Stimulated activated naive CD8-positive, alpha-beta T cell treated with anti-CD3 and anti-CD28 coated beads, Interleukin-15, amount 100 ng/mL, for 72 hours (primary cell): Measurements from ENCODE around the gene LUZP2.
A peak's percentile ranks its signal among the peaks of the same experiment; 100 is the strongest.

ENCODE experiments used
- ATAC-seq: fragments of 150-1000 bp; cut with Tn5 transposase; 2 replicates; pipeline ENCODE4 v1.10.0; 2021; ENCODE audit warnings: mild to moderate bottlenecking, moderate library complexity
- DNase-seq, 2 donors: peaks; one replicate each; pipeline ENCODE4 v3.0.0; 2021 to 2022
- H3K27ac Mint-ChIP-seq, 2 donors: one replicate each; pipeline ENCODE4 v1.8.0; 2022; ENCODE audit warnings: mild to moderate bottlenecking in 2 of 2, mixed read lengths in 2 of 2, moderate library complexity in 2 of 2
- H3K27me3 Mint-ChIP-seq: one replicate; pipeline ENCODE4 v1.8.0; 2022; ENCODE audit warnings: mixed read lengths
- H3K4me1 Mint-ChIP-seq: one replicate; pipeline ENCODE4 v1.8.0; 2022; ENCODE audit warnings: mild to moderate bottlenecking, mixed read lengths
- H3K4me3 Mint-ChIP-seq, 2 donors: one replicate each; pipeline ENCODE4 v1.8.0; 2022; ENCODE audit warnings: mild to moderate bottlenecking in 2 of 2, mixed read lengths in 2 of 2, moderate library complexity in 1 of 2
- H3K9me3 Mint-ChIP-seq, 2 donors: one replicate each; pipeline ENCODE4 v1.8.0; 2022; ENCODE audit warnings: mixed read lengths in 2 of 2

LUZP2 gene

DNA sequence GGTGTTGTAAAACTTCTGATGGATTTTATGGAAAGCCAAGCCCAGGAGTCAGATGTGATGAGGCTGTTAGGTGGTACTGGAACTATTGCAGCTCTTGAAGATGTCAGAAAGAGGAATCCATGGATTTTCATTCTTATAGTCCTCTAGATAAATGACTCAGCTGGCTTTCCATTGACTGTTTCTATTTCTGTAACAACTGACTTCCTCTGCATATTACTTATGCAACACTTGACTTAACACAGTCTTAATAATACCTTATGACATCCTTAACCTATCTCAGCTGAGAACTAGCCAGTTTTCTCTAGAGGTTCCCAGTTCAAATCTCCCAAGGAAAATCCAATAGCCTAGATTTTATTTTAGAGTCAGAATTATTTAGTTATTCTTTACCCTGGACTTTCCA lies 263.8 kb downstream of the LUZP2 start:
- H3K4me1 Mint-ChIP-seq, result no peaks in the 10 kb centered on the region
- no peak overlapping the region for H3K4me3 Mint-ChIP-seq
- no peak for ATAC-seq
- peaks cover 16 to 18% of the 10 kb centered on the region in 2 donors for H3K9me3 Mint-ChIP-seq
- DNase-seq, result no peak
- no peaks in the 10 kb centered on the region for H3K27me3 Mint-ChIP-seq
- no peak overlapping the region for H3K27ac Mint-ChIP-seq

DNA sequence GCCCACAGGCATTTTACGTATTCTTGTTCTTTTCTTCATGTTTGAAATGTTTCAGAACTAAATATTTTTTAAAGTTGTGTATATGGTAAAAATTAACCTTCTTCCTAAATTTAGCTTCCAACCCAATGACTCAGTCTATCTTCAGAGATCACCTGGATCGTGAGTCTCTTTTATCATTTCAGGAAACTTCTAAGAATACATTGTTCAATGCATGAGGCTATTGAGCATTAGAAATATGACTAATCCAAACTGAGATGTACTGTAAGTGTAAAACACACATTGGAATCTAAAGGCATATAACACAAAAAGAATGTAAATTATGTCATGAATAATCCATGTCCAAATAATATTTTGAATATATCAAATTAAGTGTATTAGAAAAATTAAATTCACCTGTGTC lies 265.2 kb downstream of the LUZP2 start:
- H3K27me3 Mint-ChIP-seq, result no peaks in the 10 kb centered on the region
- H3K4me1 Mint-ChIP-seq, result no peaks in the 10 kb centered on the region
- H3K27ac Mint-ChIP-seq, result no peak overlapping the region
- DNase-seq (no peak), ATAC-seq (no peak)
- H3K9me3 Mint-ChIP-seq, result peaks cover 7 to 9% of the 10 kb centered on the region in 2 donors
- no peak overlapping the region for H3K4me3 Mint-ChIP-seq

DNA sequence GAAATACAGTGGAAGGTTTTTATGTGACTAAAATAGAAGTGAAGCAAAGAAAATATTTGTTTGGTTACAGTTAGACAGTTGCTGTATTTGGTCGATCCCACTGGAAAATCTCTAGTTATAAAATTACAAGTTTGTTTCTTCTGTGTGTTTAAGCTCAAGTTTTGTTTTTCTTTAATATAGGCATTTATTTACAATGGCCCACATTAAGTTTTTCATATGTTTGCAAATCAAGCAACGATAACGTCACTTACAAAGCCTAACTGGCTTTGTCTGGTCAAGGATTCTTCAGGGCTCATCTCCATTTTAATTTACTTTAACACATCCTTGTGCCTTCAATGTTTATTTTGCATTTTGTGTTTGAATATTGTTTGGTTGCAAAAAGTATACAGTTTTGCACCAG lies 270.6 kb downstream of the LUZP2 start:
- H3K27ac Mint-ChIP-seq, result no peak overlapping the region
- no peak for ATAC-seq

DNA sequence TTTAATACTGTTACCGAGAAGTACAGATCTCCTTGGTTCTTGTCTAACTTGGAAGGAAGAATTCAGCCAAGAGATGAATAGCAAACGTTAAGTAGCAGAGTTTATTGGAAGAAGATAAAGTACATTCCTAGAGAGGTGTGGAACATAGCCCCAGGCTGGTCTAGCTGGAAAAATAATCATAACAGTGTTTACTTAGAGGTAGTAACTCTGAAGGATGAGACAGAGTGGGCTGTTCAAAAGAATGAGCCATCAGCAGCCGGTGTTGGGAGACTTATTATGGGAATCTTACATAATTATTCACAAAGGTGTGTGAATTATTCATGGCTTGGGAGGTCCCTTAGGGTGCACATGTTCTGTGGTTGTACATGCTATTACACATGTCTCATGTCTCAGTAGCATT lies 276.5 kb downstream of the LUZP2 start:
- DNase-seq (no peak), ATAC-seq (no peak)
- H3K4me3 Mint-ChIP-seq, result no peak overlapping the region
- no peak overlapping the region for H3K27ac Mint-ChIP-seq
- H3K9me3 Mint-ChIP-seq, result peaks cover 7 to 9% of the 10 kb centered on the region in 2 donors
- no peaks in the 10 kb centered on the region for H3K27me3 Mint-ChIP-seq
- no peaks in the 10 kb centered on the region for H3K4me1 Mint-ChIP-seq

More for the DNA sequence above, 270.6 kb downstream of the LUZP2 start:
- peaks cover 5 to 7% of the 10 kb centered on the region in 2 donors for H3K9me3 Mint-ChIP-seq
- H3K27me3 Mint-ChIP-seq, result no peaks in the 10 kb centered on the region
- DNase-seq, result no peak
- H3K4me3 Mint-ChIP-seq, result no peak overlapping the region
- no peaks in the 10 kb centered on the region for H3K4me1 Mint-ChIP-seq

DNA sequence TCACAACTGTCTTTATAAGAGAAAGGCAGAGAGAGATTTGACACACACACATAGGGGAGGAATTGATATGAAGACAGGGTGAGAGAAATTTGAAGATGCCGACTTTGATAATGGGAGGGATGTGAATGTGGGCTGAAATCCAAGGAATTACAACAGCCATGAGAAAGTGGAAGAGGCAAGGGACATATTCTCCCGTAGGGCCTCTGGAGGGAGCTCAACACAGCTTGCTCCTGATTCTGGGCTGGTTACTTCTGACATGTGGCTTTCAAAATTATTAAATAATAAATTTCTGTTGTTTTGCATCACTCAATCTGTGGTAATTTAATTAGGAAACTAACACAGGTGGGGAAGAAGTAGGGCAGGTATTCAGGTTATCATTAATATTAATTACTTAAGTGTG lies 282.9 kb downstream of the LUZP2 start:
- H3K4me1 Mint-ChIP-seq, result no peaks in the 10 kb centered on the region
- ATAC-seq, result no peak
- DNase-seq, result no peak
- H3K9me3 Mint-ChIP-seq, result peaks cover 0 to 7% of the 10 kb centered on the region in 2 donors
- H3K27ac Mint-ChIP-seq, result no peak overlapping the region
- H3K4me3 Mint-ChIP-seq, result no peak overlapping the region
- H3K27me3 Mint-ChIP-seq, result no peaks in the 10 kb centered on the region

DNA sequence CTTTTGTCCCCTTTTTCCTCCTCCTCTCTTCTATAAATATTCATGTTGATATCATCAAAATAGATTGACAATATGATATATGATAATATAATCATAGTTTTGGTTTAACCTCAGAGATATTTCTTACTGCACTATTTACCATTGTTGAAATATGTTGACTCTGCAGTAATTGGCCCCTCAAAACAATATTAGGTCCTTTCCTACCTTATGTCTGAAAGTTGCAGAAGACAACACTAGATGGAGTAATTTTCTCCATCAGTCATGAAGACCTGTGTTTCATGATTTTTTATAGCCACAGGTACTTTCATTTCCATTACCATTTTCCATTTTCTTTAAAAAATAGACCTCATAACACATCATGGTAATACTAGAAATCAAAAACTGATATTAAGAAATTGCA lies 284.4 kb downstream of the LUZP2 start:
- no peak overlapping the region for H3K27ac Mint-ChIP-seq
- H3K4me1 Mint-ChIP-seq, result no peaks in the 10 kb centered on the region
- ATAC-seq (no peak), DNase-seq (no peak)
- no peaks in the 10 kb centered on the region for H3K27me3 Mint-ChIP-seq
- no peak overlapping the region for H3K4me3 Mint-ChIP-seq
- peaks cover 4 to 7% of the 10 kb centered on the region in 2 donors for H3K9me3 Mint-ChIP-seq

DNA sequence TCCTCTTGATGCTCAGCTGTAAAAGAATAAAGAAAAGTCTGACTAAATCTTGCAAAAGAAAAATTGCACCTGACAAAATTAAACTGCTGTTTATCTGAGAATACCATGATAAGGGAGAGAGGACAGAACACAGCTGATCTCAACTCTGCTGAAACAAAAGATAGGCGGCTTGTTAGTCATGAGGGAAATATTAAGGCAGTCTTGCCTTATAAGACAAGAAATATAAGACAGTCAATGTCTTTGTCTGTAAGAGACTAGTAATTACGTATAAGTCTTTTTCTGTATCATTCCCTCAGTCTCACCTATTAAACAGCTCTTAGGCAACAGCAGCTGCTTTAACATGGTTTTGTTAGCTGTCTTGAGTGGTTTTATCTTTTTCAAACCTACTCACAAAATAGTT lies 296.6 kb downstream of the LUZP2 start:
- Mint-ChIP-seq H3K4me1 (no peaks in the 10 kb centered on the region), H3K27me3 (no peaks in the 10 kb centered on the region), H3K4me3 (no peak overlapping the region), H3K9me3 (peaks cover 0 to 6% of the 10 kb centered on the region in 2 donors), H3K27ac (no peak overlapping the region)
- DNase-seq, result no peak
- ATAC-seq, result no peak

DNA sequence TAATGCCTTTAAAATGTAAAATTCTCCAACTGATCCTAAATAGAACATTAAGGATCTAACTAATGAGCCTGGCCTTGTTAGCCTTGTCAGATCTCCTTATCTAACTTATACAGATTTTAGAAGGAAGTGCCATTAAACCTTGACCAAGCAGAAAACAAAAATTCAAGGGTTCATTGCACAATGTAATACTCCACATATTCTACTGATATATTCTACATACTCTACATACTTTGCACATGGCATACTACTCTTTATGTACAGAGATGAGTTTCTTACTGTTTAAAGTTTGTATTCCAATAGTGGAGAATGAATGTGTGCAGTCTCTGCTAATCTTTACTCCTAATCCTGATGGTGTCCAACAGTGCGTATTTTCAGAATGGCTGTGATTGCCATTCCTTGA lies 297.2 kb downstream of the LUZP2 start:
- no peak for ATAC-seq
- Mint-ChIP-seq H3K27ac (no peak overlapping the region), H3K9me3 (peaks cover 0 to 6% of the 10 kb centered on the region in 2 donors), H3K4me1 (no peaks in the 10 kb centered on the region), H3K4me3 (no peak overlapping the region), H3K27me3 (no peaks in the 10 kb centered on the region)
- no peak for DNase-seq

DNA sequence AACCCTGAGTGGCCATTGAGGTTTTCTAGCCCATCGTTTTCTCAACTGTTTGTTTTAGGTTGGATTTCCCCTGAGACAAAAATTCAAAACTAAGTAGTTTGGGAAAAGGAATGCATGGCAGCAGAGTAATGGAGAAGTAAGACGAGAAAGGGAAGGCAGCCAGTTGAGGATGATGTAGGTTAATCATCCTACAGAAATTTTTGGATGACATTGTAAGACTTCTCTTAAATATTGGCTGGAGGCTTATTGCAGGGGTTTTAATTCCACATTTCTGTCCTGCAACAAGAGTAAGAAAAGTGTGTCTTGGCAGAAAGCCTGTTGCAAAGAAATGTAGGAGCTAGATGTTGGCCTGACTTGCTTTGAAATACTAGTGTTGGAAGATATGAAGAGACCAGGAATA lies 308.8 kb downstream of the LUZP2 start:
- ATAC-seq (no peak), DNase-seq (no peak)
- Mint-ChIP-seq H3K4me3 (no peak overlapping the region), H3K9me3 (peaks cover 12 to 15% of the 10 kb centered on the region in 2 donors), H3K27ac (no peak overlapping the region), H3K4me1 (no peaks in the 10 kb centered on the region), H3K27me3 (no peaks in the 10 kb centered on the region)

DNA sequence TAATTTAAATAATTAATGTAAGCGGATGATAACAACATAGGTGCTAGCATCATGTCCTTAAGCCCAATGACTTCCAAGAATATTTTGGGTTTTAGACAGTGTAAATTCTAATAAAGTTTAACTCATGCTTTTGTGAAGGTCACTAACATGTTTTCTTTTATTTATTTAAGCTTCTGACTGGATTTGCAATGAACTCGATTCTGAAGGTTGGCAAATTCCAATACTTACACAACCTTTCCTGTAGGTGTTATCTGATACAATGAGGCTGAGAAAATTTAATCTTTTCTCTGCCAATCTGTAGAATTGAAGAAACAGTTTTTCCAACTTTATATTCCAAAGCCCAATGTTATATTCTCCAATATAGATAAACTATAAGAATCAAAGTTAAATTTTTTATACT lies 311.3 kb downstream of the LUZP2 start:
- ATAC-seq (no peak), DNase-seq (no peak)
- no peaks in the 10 kb centered on the region for H3K27me3 Mint-ChIP-seq
- no peak overlapping the region for H3K27ac Mint-ChIP-seq
- no peak overlapping the region for H3K4me3 Mint-ChIP-seq
- peaks cover 11 to 15% of the 10 kb centered on the region in 2 donors for H3K9me3 Mint-ChIP-seq
- no peaks in the 10 kb centered on the region for H3K4me1 Mint-ChIP-seq

DNA sequence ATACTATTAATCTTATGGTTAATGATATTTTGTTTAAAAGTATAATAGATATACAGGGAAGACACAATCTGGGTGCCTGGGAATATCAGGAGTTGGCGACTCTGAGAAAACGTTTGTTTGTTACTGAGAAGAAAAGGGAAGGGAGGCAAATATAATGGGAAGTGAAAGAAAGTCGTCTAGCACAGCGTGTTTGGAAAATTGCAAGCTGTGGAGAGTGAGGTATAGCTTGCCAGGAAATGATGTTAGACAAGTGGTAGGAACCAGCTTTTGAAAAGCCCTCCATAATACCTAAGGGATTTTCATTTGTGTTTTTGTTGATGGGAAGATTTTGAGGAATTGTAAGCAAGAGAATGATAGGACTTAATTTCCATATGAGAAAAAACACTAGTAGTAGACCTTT lies 322.2 kb downstream of the LUZP2 start:
- Mint-ChIP-seq H3K27me3 (no peaks in the 10 kb centered on the region), H3K27ac (no peak overlapping the region), H3K4me1 (no peaks in the 10 kb centered on the region), H3K4me3 (no peak overlapping the region), H3K9me3 (peaks cover 0 to 19% of the 10 kb centered on the region in 2 donors)
- ATAC-seq (no peak), DNase-seq (no peak)

DNA sequence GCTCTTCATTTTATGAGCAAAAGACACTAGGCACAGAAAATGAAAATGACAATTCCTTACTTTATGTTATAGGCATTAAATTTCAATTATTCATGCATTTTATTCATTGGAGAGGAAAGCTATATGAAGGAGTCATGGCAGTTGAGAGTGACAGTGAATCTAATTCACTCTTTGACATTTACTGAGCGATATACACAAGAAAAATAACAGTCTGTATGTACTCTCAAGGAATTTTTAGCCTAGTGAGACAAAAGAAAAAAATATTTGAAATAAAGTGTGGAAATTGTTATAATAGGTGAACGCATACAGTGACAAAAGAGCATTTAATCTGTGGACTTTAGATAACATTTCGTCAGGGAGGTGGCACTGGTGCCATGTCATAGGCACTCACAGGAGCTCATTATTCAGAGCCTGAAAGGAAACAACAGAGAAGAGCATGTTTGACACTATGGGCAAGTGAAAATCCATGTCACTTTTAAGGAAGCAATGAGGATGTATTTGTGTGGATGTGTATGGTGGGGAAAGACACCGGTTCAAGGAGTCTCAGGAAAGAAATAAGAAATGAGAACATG lies 323.1 kb downstream of the LUZP2 start:
- H3K4me3 Mint-ChIP-seq, result no peak overlapping the region
- no peak for DNase-seq
- peak overlapping the region in 1 of 2 donors; percentile 53 for H3K27ac Mint-ChIP-seq
- no peaks in the 10 kb centered on the region for H3K27me3 Mint-ChIP-seq
- no peaks in the 10 kb centered on the region for H3K4me1 Mint-ChIP-seq
- H3K9me3 Mint-ChIP-seq, result peaks cover 0 to 14% of the 10 kb centered on the region in 2 donors
- ATAC-seq, result no peak

DNA sequence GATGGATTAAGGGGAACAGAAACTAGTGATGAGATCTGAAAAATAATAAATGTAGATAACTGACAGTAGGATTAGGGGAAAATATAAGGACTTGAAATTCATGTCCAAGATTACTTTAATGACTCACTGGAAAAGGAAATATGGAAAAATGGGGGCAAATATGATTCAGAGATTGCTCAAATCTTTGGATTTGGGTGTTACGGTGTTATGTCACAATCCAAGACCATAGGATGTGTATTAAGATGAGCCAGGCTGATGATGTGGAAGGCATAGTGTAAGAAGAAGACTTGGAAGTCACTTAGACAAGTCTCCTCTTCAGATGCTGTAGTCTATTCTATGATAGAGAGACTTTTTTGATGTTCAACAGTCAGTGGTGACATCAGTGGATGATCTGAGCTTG lies 323.7 kb downstream of the LUZP2 start:
- Mint-ChIP-seq H3K4me3 (no peak overlapping the region), H3K27me3 (no peaks in the 10 kb centered on the region), H3K9me3 (peaks cover 0 to 18% of the 10 kb centered on the region in 2 donors), H3K27ac (peak overlapping the region in 1 of 2 donors; percentile 53), H3K4me1 (no peaks in the 10 kb centered on the region)
- DNase-seq (no peak), ATAC-seq (no peak)

DNA sequence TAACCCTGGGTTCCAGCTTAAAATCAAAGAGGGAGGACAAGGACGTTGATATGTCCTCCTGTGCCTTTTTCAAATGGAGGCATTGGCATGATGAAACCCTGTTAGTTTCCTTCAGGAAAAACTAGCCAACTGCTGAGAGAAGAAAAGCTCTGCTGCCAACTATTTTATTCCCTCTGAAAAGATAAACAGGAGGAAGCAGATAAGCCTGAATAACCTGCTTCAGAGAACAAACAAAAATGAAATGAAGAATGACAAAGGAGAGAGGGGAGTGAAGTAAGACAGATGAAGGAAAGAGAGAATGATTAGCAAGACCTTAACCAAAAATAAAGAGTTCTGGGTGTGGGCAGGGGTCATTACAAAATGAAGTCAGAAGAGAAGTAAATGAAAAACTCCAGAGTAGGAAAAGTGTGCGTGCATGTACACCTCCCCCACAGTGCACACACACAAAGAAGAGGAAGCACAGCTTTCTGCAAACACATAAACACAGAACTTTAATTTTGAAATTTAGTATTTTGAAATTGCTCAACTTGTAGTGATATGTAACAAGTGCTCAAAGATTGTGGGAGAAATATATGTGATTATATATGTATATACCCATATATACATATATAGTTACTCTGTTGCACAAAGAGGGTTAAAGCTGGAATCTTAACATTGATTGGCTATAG lies 332.2 kb downstream of the LUZP2 start:
- H3K27ac Mint-ChIP-seq, result no peak overlapping the region
- peaks cover 5 to 9% of the 10 kb centered on the region in 2 donors for H3K9me3 Mint-ChIP-seq
- ATAC-seq, result no peak
- H3K4me1 Mint-ChIP-seq, result no peaks in the 10 kb centered on the region
- H3K27me3 Mint-ChIP-seq, result no peaks in the 10 kb centered on the region
- DNase-seq, result no peak
- H3K4me3 Mint-ChIP-seq, result no peak overlapping the region

DNA sequence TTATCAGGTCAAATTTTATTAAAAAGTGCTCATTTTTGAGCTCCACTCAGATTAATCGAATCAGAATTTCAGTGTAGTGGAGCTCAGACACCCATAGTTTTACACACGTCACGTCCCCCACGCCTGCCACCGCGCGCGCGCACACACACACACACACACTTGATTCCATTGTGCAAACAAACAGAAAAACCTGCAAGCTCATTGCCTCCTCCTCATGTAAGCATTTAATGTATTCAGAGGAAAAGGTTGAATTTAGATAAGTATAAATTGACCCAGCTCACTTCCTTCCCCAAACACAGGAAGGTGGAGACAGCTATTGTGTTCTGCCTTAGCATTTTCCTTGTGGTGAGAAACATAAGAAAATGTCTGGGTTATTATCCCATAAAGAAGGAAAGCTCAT lies 336.7 kb downstream of the LUZP2 start:
- no peak overlapping the region for H3K4me3 Mint-ChIP-seq
- peaks cover 0 to 5% of the 10 kb centered on the region in 2 donors for H3K9me3 Mint-ChIP-seq
- DNase-seq, result no peak
- H3K27ac Mint-ChIP-seq, result no peak overlapping the region
- ATAC-seq, result no peak
- H3K27me3 Mint-ChIP-seq, result no peaks in the 10 kb centered on the region
- no peaks in the 10 kb centered on the region for H3K4me1 Mint-ChIP-seq

DNA sequence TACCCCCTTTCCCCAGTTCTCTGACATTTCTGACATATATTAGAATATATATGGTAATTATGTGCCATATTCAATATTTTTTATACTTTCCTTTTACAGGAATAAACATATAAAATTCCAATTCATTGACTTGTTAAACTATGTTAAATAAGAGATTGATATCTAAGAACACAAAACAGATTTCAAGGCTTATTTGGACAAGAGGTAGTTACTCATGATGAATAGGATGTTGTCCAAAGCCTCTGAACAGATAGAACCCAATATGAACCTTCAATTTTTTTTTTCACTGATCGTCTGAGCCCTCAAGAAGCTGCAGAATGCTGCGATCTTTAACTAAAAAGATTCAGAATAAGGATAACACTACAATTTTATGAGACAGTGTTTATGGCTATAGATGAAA lies 340.3 kb downstream of the LUZP2 start:
- Mint-ChIP-seq H3K27me3 (no peaks in the 10 kb centered on the region), H3K27ac (no peak overlapping the region), H3K9me3 (no peaks in the 10 kb centered on the region), H3K4me3 (no peak overlapping the region), H3K4me1 (no peaks in the 10 kb centered on the region)
- DNase-seq, result no peak
- ATAC-seq, result no peak

DNA sequence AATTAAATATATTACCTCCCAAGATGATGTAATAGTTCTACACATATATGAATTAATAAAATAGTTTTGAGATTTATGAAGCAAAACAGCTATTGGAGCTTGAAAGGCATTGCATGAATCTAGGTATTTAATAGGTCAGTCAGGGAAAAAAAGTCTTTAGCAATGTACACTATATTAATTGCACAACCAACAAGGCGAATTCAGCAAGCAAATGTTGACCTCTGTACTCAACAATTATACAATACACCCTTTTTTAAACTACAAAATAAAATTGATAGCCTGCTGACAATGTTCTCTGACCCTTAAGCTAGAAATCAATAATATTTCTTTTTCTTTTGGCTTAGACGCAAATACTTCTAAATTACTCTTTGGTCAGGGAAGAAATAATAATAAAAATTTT lies 345.5 kb downstream of the LUZP2 start:
- H3K4me3 Mint-ChIP-seq, result no peak overlapping the region
- no peaks in the 10 kb centered on the region for H3K27me3 Mint-ChIP-seq
- DNase-seq, result no peak
- H3K9me3 Mint-ChIP-seq, result peaks cover 9 to 20% of the 10 kb centered on the region in 2 donors
- no peak for ATAC-seq
- H3K4me1 Mint-ChIP-seq, result no peaks in the 10 kb centered on the region
- no peak overlapping the region for H3K27ac Mint-ChIP-seq
